Measurements from ENCODE around the gene KCNK15.
A peak's percentile ranks its signal among the peaks of the same experiment; 100 is the strongest.

The KCNK15 gene

DNA sequence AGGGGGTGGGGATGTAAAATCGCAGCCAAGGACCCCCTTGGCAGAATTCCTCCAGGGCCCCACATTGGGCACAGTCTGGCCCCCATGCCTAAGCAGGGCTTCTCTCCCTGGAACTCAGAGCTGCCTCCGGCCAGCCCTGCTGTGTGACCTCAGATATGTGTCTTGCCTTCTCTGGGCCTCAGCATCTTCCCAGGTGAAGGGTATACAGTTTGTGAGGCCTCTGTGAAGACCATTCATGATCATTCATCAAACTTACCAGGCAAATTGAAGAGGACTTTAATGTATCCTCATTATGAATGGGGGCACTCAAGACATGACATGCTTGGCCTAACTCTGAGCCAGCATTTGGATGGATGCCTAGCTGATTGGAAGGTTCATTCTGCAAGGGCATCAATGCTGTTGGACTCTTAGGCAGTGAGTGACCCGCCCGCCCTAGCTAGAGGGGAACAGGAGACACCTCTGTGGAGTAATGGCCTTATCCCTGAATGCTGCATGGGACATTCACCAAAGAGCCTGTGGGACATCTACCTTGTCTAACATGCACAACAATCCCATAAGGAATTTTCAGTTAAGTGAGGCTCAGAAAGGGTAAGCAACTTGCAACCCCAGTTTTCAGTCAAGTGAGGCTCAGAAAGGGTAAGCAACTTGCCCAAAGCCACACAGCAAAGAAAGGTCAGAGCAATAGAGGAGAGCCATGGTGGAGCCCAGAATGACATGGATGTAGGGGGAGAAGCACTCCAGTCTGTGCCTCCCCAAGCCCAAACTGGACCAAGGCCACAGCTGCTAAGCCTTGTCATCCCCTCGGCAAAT, 30.0 kb upstream of the KCNK15 start:
- no peak for DNase-seq

DNA sequence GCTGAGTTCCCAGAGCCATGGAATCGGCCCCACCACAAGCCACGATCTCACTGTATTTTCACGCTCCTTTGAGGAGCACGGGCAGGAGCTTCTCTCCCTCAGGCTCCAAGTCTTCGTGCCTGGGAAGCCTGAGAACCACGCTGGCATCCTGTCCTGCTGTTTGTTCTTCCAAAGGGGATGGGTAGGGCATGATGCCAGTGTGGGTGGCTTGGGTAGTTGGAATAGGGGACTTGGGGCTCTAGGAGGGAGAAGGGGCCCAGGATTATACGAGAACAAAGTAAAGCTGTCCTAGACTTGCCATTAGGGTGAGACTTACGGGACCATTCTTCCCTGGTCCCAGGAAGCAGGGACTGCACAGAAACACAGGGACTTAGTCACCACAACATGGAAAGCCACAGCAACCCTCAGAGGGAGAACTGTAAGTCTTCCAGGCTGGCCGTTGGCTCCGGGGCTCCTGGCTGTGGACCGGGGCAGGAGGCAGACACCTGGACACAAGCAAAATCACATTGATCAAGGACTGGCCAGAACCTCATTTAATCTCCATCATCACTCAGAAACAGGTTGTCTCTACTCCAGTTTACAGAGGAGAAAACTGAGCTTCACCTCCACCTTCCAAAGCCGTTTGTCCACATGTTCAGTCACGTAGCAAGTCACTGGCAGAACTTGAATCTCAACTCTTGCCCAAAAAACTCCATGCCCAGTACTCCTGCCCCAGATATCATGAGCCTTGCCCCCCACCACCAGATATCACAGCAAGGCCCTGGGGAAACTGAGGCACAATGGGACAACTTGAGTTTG, 29.2 kb upstream of the KCNK15 start:
- no peak for DNase-seq

DNA sequence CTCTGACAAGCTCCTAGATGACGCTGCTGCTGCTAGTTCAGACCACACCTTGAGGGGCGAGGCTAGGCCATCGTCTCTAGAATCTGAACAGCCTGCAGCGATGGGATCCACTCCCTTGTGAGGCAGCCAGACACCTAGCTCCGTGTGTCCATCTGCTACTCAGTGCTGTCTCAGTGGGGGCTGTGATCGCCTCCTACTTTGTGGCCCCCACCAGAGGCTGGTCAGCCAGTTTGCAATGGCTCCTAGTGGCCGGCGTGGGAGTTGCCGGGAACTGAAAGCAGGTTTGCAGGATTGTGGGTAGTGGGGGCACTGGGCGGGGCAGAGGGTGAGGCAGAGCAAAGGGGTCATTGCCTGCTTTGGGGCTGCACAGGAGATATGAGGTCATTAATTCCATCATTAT, 27.7 kb upstream of the KCNK15 start:
- no peak for DNase-seq

DNA sequence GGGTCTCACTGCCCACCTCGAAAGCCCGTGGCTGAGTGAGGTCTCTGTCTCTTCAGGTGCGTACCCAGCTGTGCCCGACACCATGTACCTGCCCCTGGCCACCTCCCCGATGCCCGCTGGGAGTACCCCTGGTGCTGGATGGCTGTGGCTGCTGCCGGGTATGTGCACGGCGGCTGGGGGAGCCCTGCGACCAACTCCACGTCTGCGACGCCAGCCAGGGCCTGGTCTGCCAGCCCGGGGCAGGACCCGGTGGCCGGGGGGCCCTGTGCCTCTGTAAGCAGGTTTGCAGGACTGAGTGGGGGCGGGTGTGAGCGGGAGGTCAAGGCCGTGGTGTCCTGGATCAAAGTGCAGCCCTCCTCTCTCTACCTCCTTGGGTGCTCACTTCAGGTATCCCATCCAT, 25.8 kb upstream of the KCNK15 start:
- no peak for DNase-seq

DNA sequence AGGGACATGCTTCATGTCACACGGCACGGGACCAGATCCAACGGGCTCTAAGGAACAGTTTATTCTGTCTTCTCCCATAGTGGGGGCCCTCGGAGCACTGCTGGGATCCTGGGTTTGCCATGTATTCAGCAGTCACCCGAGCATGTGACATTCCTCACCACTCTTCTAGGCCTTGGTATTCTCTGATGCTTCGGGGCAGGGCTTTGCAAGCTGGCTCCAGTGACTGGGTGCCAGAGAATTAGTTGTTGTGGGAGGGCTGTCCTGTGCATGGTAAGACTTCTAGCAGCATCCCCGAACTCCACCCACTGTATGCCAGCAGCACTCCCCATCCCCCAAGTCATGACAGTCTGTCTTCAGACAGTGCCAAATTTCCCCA, 25.1 kb upstream of the KCNK15 start:
- peak; percentile 81 for DNase-seq

DNA sequence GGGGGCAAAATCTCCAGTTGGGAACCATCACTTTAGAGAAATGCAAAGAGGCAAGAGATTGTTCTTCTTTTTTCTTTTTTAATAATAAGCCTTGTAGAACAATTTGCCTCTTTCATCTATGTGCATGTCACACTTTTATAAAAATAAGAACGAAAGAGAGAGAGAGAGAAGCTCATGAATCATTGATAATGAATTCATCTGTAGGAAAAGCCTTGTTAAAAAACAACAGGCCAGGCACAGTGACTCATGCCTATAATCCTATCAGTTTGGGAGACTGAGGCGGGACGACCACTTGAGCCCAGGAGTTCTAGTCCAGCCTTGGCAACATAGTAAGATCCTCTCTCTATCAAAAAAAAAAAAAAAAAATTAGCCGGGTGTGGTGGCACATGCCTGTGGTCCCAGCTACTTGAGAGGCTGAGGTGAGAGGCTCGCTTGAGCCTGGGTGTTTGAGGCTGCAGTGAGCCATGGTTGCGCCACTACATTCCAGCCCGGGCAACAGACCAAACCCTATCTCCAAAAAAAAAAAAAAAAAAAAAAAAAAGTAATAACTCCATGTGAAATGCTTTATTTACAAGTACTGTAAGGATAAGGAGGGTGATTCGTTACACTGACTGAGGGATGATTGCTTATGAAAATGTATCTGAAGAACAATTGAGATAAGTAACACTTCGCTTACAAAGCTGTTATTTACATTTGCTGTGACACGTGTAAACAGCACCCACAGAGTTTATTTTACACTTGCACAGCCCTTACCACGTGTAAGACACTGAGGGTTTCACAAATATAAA, 24.5 kb upstream of the KCNK15 start:
- peak; percentile 88 for DNase-seq

DNA sequence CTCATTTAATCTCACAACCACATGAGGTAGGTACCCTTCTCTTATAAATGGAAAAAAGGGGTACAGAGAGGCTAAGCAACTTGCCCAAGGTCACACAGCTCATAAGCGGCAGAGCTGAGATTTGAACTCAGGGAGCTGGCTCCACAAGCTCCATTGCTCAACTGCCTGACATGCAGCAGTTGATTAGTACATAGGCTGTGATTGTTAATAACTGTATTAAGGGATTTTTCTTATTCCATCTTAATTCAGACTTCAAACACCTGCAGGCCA, 23.9 kb upstream of the KCNK15 start:
- DNase-seq, result no peak

DNA sequence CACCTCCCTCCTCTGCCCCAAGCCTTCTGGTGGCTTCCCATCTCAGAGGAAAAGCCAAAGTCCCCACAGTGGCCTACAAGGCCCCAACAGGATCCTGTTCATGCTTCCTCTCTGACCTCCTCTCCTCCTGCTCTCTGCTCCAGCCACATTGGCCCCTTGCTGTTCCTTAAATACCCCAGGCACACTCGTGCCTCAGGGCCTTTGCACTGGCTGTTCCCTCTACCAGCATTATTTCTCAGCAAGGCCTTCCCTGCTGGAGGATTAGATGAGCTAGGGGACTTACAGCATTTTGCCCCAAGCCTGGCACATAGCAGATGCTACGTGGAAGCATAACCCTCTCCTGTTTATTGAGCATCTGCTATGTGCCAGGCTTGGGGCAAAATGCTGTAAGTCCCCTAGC, 22.7 kb upstream of the KCNK15 start:
- no peak for DNase-seq

DNA sequence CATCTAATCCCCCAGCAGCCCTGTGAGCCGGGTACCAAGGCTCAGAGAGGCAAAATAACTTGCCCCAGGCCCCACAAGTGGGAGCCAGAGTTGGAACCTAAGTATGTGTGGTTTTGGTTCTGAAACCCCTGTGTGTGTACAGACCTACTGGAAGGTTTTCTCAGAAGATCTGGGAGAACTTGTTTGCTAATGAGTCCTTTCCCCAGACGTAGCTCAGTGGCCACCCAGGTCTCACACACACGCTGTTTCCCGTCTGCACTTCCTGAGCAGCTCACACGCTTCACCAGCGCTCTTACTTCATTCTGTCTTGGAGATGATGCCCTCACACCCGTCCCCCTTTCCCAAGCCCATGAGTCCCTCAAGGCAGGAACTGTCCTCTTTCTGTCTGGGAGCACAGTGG, 22.3 kb upstream of the KCNK15 start:
- peak; percentile 54 for DNase-seq

DNA sequence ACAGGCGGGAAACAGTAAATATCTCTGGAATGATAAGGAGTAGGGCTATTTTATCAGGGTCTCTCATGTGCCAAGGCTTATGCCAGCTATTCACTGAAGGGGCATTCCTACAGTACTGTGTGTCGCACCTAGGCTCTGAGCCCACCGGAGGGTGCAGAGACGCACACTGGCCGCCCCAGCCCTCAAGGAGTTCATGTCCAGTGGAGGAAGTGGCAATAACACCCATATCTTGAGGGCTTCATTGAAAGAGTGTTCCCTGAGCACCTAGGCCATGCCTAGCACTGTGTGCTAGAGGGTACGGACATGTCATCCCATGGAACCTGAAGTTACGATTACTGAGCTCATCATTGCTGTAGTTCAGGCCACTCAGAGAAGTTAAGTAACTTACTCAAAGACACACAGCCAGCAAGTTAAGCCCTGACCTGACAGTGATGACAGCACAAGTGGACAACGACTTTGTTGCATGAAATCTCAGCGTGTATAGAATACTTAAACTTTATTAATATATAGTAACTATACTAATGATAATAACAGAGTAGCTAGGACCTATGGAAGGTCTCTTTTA, 21.8 kb upstream of the KCNK15 start:
- no peak for DNase-seq

DNA sequence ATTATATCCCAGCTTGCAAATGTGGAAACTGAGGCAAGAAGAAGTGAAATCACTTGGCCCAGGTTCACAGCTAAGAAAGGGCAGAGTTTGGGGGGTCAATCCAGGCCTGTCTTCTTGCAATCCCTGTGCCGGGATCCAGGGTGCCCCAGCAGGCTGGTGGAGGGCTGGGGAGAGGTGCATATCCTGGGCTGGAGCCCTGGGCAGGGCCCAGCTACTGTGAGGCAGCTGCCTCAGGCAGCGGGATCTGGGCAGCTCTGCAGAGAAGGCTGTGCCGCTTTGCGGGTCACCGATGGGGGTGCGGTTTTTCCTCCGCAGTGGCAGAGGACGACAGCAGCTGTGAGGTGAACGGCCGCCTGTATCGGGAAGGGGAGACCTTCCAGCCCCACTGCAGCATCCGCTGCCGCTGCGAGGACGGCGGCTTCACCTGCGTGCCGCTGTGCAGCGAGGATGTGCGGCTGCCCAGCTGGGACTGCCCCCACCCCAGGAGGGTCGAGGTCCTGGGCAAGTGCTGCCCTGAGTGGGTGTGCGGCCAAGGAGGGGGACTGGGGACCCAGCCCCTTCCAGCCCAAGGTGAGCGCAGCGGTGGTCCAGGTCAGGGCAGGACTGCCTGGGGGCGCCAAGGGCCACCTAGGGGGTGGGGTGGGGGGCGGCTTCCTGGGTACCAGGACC, 21.1 kb upstream of the KCNK15 start:
- no peak for DNase-seq

DNA sequence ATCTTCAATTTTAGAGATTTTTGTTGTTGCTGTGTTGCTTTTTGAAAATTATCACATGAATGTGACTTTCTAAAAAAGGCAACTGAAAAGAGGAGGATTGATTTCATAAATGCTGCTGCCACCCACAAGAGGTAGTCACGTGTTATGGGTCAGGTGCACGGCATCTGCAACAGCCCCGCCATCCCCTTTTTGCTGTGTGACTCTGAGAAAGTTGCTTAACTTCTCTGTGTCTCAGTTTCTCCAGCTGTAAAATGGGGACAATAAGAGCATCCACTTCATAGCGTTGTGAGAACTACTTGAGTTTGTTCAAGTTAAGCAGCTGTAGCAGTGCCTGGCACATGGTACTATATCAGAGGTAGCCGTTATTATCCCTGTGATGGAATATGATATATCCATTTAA, 19.8 kb upstream of the KCNK15 start:
- no peak for DNase-seq

DNA sequence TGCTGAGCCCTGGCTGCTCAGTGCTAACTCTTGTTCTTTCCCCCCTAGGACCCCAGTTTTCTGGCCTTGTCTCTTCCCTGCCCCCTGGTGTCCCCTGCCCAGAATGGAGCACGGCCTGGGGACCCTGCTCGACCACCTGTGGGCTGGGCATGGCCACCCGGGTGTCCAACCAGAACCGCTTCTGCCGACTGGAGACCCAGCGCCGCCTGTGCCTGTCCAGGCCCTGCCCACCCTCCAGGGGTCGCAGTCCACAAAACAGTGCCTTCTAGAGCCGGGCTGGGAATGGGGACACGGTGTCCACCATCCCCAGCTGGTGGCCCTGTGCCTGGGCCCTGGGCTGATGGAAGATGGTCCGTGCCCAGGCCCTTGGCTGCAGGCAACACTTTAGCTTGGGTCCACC, 18.6 kb upstream of the KCNK15 start:
- DNase-seq, result no peak

DNA sequence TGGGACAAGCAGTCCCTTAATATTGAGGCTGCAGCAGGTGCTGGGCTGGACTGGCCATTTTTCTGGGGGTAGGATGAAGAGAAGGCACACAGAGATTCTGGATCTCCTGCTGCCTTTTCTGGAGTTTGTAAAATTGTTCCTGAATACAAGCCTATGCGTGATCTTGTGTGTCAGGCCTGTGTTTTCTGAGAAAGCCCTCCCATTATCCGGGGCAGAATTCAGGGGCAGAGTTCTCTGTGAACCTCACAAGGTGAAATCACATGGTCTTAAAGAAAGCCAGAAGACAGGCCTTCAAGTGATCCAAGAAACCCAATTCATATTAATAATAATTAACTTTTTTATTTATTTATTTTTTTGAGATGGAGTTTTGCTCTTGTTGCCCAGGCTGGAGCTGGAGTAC, 18.0 kb upstream of the KCNK15 start:
- no peak for DNase-seq

DNA sequence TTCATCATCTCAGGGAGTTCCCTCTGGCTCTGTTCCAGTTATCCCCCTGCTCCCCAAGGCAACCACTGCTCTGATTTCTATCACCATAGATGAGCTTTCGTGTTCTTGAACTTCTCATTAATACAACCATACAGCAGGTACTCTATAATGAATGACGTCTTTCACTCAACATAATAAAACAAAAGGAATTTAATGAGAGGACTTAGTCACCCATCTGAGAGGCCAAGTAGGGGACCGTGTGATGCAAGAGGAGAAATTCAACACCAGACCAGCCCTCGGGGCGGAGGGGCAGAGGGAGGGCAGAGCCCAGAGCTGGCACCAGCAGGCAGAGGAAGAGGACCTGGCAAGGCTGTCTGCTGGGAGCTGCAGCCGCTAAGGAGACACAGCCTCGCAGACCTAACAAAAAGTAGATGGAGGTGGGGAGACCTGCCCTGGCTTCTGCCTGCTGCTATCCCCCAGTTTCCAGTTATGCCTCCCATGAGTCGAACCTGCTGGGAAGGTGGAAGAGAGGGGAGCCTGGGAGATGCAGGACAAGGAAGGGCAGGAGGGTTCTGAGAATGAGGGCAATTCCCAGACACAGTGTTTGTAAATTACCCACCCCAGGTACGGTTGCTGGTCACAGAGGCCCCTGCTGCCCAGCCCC, 16.7 kb upstream of the KCNK15 start:
- DNase-seq, result peak; percentile 90

DNA sequence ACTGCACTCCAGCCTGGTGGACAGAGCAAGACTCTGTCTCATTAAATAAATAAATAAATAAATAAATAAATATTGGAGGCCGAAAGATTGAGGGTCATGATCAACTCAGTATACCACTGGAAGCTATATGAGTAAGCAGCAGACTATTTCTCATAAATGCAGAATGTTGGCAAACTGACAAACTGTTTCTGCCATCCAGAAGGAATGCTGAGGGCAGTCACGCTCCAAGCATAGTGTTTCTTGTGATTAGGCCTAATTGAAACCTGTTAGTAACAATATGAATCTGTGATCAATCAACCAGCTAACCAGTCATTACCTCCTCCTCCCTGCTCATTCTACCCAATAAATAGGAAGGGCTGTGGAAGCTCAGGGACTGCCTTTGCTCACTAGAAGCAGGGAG, 15.2 kb upstream of the KCNK15 start:
- DNase-seq, result peak; percentile 97

DNA sequence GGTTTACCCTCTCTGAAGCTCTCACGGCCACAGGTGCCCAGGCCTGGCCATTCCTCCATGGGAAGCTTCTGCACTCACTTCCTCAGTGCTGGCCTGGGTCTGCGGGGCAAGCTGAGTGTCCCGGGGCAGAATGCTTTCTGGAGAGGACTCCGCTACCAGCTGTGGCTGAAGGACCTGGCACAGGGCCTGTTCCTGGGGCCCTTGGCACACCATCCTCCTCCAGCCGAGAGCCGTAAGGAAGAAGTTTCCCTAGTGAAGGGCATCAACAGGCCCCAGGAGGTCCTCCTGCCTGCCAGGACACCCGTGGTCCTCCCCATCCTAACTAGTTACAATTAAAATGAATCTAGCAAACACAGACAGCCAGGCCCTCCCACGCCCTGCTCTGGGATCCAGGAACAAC, 14.0 kb upstream of the KCNK15 start:
- DNase-seq, result no peak

DNA sequence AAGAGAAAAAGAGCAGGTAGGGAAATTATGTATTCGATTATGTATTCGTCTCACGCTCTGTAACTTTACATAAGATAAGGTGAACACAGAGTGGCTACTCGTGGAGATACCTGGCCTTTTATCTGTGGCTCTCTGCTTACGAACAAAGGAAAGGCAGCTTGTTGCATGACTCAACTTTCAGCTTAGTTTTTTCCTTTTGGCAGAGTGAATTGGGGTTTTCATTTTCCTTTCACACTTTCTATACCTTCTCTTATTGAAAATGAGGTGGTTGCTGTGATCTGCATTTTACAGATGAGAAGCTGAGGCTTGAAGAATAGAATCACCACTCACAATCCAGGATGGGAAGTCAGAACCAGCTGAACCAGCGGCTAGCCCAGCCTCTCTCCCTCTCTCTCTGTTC, 13.3 kb upstream of the KCNK15 start:
- no peak for DNase-seq

DNA sequence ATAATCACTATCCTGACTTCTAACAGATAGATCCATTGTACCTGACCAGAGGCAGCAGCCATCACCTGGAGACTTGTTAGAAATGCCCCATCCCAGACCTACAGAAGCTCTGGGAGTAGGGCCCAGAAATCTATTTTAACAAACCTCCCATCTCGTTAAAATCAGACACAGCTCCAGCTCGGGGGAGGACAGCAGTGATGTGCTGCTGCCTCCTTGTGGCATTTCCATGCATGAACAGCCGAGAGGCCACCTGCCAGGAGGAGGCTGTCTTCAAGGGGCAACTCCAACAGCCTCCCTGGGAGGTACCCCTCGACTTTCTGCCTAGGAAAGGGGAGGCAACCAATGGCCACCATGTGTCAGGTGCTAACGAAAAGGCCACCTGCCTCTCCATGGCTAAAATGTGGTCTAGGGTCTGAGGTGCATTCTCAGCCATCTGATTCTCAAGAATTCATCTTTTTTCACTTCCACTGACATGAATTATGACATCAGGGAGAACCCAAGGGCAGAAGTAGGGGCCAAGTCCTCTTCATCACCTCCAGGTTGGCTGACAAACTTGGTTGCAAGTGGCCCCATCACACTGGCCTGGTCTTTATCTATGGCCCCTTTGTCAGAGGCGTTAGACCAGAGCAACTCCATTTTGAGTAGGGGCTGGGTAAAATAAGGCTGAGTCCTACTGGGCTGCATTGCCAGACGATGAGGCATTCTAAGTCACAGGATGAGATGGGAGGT, 12.2 kb upstream of the KCNK15 start:
- DNase-seq, result peak; percentile 68

DNA sequence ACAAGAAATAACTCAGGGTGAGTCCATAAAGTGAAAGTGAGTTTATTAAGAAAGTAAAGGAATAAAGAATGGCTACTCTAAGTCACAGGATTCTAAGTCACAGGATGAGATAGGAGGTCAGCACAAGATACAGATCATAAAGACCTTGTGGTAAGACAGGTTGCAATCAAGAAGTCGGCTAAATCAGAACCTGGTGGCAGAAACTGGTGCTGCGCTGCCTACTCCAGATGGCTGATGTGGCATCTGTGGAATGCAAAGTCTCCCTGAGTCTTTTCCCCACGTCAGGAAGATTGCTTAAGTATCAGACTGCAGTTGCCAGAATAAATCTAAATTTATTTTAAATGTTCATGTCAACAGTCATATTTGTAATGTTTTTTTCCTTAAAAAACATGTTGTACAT, 10.7 kb upstream of the KCNK15 start:
- peak; percentile 72 for DNase-seq

DNA sequence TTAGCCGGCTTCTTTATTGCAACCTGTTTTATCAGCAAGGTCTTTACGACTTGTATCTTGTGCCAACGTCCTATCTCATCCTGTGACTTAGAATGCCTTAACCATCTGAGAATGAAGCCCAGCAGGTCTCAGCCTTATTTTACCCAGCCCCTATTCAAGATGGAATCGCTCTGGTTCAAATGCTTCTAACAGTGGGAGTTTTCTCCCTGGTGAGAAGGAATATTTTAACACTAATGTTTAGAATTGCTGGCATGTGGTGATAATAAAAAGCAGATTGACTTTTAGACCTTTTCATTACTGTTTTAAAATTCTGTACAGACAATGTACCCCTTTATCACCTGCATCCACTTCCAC, 9.9 kb upstream of the KCNK15 start:
- DNase-seq, result no peak

Data from fibroblast of skin of right biceps (primary cell).